HG03575 (cell line): Measurements from ENCODE around the gene RNF208.
A peak's percentile ranks its signal among the peaks of the same experiment; 100 is the strongest.

Source experiments
- ATAC-seq: cut with Tn5 transposase; IDR thresholded peaks from one replicate; pipeline ENCODE4 v1.9.1; 2021; ENCODE audit not compliant: unreplicated experiment, insufficient number of reproducible peaks, low FRiP score; ENCODE audit errors: extremely low read depth

The RNF208 gene

GRCh38 chr9:137230705-137231371, 8.8 kb upstream of the RNF208 start, which contains the start of gene SLC34A3:
TSS of gene SLC34A3 (plus strand) at chr9:137230901. CDS start at chr9:137231703, 802 bp downstream.
- no peak for ATAC-seq

DNA sequence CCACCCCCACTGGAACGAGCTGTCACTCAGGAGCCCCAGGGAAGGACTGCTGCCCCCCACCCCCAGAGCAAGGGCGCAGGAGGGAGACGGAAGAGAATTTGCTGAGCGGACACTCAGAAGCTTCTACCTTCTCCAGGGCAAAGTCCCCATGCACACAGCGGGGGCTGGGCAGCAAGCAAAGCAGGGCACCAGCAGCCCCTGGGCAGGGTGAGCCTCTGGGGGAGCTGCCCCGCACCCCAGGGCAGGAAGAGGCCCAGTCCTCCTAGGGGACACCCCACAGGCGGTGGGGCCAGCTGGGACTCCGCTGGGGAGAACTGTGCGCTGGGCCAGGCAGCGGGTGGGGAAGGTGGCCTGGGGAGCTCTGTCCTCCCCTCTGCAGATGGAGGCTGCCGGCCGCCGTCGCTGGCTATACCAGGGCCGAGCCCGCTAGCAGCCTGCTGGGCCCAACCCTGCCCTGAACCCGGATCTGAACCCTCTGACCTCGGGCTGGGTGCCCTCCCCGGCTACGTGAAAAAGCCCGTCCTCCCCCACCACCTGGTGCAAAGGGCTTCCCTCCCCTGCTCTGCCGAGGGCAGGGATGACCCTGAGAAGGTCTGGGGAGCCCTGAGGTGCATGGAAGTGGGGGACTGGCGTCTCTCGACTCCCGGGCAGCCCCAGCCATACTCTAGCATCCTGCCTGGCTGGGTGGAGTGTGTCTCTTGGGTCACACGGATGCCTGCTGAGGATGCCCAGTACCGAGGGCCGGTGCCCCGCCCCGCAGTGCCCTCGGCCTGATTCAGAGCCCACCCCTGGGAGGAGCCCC, 8.1 kb upstream of the RNF208 start:
- ATAC-seq, result no peak

GRCh38 chr9:137228968-137229896, 7.2 kb upstream of the RNF208 start:
- no peak for ATAC-seq

- no peak for ATAC-seq
Measured at GRCh38 chr9:137228506-137228967, 6.5 kb upstream of the RNF208 start.

DNA sequence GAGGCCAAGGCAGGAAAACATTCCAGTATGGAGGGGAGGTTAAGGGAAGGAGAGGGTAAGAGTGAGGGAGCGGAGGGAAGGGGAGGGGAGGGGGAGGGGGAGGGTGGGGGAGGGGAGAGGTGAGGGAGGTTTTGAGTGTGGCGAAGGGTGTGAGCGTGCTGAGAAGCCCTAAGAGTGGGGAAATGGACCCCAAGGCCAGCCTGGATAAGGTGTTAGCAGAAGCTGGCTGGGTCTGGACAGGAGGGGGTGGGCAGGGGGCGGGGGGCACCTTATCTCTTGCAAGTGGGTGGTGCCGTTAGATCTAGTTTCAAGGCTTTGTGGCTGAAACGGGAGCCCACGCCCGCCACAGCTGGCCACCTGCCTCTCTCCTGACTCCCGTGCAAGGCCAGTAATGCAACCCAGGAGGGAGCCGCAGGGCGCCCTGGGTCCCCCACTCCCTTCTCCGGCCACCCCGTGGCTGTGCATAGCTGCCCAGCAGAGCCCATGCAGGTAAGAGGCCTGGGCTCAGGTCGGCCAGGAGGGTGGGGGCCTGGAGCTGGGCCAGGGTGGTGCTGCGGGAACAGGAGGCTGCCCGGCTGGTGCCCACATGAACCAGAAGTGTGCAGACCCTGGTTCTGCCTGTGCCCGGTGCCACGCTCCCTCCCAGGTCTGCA, 5.9 kb upstream of the RNF208 start:
- ATAC-seq, result no peak

DNA sequence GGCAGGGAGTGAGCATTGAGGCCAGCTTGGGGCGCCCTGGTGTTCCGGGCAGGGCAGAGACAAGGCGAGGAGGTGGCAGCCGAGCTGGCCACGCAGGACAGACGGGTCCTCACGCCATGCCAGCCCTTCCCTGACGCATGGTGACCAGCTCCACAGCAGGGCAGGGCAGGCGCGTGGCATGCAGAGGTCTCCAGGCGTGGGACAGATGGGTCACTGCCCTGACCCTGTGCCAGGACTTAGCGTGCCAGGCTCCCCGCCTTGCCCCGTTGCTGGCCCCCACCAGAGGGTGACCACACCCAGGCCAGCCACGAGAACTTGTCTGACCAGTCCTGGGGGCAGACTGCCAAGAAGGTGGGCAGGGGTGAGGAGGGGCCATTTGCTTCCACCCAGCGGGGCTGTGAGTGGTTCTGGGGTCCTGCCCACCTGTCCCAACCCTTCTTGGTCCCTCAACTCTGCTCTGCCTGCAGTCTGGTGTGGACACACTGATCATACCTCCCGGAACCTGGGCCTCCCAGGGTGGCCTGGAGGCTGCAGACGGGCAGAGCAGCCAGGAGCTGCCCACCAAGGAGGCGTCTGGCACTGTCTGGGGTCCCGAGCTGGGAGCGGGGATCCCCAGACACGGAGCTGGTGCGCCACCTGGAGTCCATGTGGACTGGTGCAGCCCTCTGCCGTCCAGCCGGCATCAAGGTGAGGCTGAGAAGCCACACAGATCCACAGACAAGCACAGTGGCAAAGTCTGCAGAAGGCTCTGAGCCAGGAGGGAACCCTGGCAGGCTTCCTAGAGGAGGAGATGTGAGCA, 5.2 kb upstream of the RNF208 start, which contains the start of gene RNF224:
RNF224 (plus strand) TSS at position 449 of the 799 bp plus-strand sequence. CDS start 834 bp downstream, outside the sequence.
- ATAC-seq, result no peak

- ATAC-seq, result no peak
Measured at GRCh38 chr9:137226338-137227053, 4.5 kb upstream of the RNF208 start.

GRCh38 chr9:137225699-137226331, 3.8 kb upstream of the RNF208 start:
- ATAC-seq, result no peak

DNA sequence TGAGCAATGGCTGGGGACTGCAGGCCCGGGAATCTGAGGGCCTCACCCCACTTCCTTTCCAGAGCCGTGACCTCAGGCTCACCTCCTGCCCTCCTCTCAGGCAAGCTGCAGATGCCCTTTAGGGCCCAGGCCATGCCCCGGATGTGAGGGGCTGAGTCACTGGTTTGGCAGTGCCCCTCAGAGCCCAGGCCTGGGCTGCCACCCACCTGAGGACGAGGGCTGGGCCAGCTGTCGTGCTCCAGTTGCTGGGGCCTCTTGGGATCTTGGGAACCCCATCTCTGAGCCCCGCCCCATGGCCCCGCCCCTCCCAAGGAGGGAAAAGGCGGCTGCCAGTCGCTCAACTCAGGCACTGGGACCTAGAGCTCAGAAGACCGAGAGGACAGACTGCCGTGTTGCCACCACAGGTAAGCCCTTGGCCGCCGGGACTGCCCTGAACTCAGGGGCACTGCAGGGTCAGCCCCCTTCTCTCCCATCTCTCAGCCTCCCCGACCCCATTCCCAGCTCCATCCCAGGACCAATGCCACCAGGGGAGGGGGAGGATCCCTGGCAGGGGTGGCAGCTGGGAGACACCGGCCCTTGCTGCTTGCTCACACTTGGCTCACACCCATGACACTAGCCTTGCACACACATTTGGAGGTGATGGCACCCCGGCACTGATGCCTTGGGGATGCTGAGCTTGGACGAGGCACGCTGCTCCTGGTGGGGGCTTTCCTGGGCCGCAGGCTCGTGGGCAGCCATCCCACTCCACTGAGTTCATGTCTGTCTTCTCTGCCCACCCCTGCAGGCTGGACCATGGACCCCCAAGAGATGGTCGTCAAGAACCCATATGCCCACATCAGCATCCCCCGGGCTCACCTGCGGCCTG, 3.0 kb upstream of the RNF208 start, which contains the start of gene CYSRT1:
CYSRT1 (plus strand) TSS at position 345 of the 865 bp plus-strand sequence; CDS start at position 793, 448 bp downstream.
- ATAC-seq, result no peak

DNA sequence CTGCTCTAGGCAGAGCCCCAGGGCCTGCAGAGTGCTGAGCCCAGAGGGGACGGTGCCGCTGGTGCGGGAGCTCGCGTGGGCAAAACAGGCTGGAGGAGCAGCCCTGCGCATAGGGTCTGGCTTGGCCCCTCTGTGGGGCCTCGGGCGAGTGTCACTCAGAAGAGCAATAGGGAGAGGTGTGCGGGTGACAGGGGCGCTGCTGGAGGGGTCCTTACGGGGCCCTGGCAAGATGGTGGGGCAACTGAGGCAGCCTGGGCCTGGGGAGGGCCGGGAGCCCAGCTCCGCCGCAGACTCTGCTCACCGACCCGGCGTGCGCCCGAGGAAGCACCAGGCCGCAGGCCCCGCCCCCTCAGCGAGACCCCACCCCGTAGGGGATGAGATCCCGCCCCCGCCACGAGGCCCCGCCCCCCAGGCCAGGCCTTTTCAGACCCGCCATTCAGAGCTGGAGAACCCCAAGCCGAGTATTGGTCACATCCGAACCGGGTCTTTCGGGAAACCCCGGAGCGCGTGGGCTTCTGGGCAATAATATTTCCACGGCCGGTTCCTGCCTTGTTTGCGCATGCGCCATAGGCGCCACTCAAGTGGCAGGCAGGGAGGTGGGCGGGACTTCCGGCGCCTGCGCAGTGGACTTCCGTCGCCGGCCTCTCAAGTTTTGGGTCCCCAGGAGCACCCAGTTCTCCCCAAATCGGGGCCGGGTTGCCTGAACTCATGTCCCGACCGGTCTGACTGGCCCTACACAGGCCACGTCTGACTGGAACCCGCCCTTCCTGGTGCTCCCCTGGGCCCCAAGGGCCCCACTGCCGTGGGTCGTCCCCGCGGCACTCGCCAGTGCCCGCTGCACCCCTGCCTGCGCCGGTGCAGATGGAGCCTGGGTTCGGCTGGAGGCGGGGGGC, 1.3 kb upstream of the RNF208 start:
- peak; percentile 44 for ATAC-seq

- ATAC-seq, result no peak
Measured at GRCh38 chr9:137221506-137222111, 431 bp downstream of the RNF208 start.

DNA sequence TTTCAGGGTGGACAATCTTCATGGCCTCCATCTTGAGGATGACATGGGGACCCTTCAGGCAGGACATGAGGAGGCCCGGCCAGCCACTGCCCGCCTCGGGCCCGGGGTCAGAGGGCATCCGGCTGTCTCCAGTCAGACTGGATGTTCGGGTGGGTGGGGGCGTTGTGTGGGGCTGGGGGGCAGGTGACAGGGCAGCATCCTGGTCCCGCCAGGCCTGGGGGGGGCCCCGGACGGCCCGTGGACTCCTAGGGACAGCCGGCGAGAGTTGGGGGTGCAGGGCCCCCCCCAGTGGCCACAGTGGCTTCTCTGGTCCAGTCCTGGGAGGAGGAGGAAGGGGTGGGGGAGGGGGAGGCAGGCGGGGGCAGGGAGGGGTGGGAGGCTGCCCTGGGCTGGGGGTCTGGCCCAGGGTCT, 940 bp downstream of the RNF208 start:
- ATAC-seq, result no peak

DNA sequence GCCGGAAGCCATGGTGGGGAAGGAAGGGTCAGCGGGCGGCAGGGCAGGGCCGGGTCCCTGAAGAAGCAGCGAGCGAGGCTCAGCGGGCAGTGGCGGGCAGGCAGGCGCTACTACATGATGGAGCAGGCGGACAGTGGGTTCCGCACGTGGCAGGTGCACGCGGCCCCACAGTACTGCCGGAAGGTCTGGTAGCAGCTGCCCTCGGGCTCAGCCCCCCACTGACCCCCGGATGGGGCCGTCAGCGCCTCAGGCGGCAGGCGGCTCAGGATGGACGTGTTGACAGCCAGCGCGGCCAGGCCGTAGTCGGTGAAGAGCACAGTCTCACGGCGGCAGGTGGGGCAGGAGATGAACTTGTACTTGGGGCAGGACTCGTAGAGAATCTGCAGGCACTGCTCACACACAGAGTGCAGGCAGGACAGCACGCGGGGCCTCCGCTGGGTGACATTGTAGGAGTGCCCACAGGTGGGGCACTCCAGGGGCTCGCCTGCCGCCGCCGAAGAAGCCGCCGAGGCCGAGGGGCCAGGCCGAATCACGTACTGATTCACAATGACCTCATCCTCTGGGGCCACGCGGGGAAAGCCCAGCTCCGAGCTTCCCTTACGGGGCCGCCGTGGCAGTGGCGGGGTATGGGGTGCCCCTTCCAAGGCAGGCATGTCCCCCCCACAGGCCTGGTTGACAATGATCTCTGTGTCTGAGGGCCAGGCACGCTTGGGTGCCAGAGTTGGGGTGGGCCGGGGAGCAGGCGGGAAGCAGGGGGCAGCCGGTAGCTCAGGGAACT, 1.5 kb downstream of the RNF208 start:
- no peak for ATAC-seq

GRCh38 chr9:137219757-137220316, 2.2 kb downstream of the RNF208 start:
- no peak for ATAC-seq
